Suprapubic skin (tissue), 4 donors: Measurements from ENCODE around the gene APLP2. TPM values are rescaled to one million over a fixed set of nuclear protein-coding genes. Genes with fewer than 3 reads are reported as not detected.

Experiments
- DNase-seq, 2 donors: peaks; one replicate each; pipeline ENCODE4 v3.0.0-alpha.2; 2019; ENCODE audit warnings: low spot score in 2 of 2
- H3K27ac ChIP-seq: fragments of 200-600 bp; sonication (generic); one replicate; pipeline ENCODE4 v1.5.1; 2019
- H3K27me3 ChIP-seq: fragments of 200-600 bp; sonication (generic); one replicate; pipeline ENCODE4 v1.5.1; 2019
- H3K36me3 ChIP-seq: fragments of 200-600 bp; sonication (generic); one replicate; pipeline ENCODE4 v1.5.1; 2019
- H3K4me1 ChIP-seq: fragments of 200-600 bp; sonication (generic); one replicate; pipeline ENCODE4 v1.5.1; 2019
- H3K4me3 ChIP-seq: fragments of 200-600 bp; sonication (generic); one replicate; pipeline ENCODE4 v1.5.1; 2019; ENCODE audit warnings: mild to moderate bottlenecking
- H3K9me3 ChIP-seq: fragments of 200-600 bp; sonication (generic); one replicate; pipeline ENCODE4 v1.5.1; 2019
- EP300 ChIP-seq: sonication (generic); formaldehyde crosslinking; IDR thresholded peaks from one replicate; pipeline ENCODE4 v1.6.1; 2017; ENCODE audit warnings: antibody characterized with exemption
- POLR2A ChIP-seq, 2 donors: fragments of 450-650 bp; IDR thresholded peaks; one replicate each; pipeline ENCODE4 v1.6.1; 2017; ENCODE audit warnings: antibody characterized with exemption in 2 of 2, mild to moderate bottlenecking in 2 of 2, moderate library complexity in 2 of 2
- POLR2AphosphoS5 ChIP-seq, 3 donors: sonication (generic); formaldehyde crosslinking; IDR thresholded peaks; one replicate each; pipeline ENCODE4 v1.6.1; 2017; ENCODE audit warnings: antibody characterized with exemption in 3 of 3
- WGBS: methylation state at CpG from one replicate; pipeline ENCODE4 v1.1.5; 2018; 5-methylcytosine and 5-hydroxymethylcytosine counted together
- total RNA-seq, 4 donors: library from RNA; depleted of rRNA; stranded (reverse); fragments of >200 nt; gene quantifications; one replicate each; pipeline ENCODE4 v1.1.0, GENCODE V29; 2016
- TF ChIP-seq, protein P1 (sequence below), 2 donors: fragments of 200-600 bp in 1 of 2; fragments of 450-650 bp in 1 of 2; sonication (generic) in 1 of 2; IDR thresholded peaks; one replicate each; pipeline ENCODE4 v1.5.1; 2016 to 2019; ENCODE audit warnings: antibody characterized with exemption in 2 of 2, mild to moderate bottlenecking in 1 of 2, moderate library complexity in 1 of 2

Gene APLP2
- total RNA-seq, 4 donors from 2014 or later, result 150 to 237 (median 174) TPM

- no peak overlapping the region for H3K4me3 ChIP-seq
- no peak overlapping the region for H3K27ac ChIP-seq
- WGBS, result 58% methylated on average over 2 of the region's 2 CpGs
- DNase-seq, result no peak
- peaks cover 6% of the 10 kb centered on the region for H3K4me1 ChIP-seq
- TF ChIP-seq POLR2A (IDR thresholded peaks at IDR 0.05) (no peak), POLR2AphosphoS5 (IDR thresholded peaks at IDR 0.05) (no peak), EP300 (no peak)
- TF ChIP-seq, protein P1, sequence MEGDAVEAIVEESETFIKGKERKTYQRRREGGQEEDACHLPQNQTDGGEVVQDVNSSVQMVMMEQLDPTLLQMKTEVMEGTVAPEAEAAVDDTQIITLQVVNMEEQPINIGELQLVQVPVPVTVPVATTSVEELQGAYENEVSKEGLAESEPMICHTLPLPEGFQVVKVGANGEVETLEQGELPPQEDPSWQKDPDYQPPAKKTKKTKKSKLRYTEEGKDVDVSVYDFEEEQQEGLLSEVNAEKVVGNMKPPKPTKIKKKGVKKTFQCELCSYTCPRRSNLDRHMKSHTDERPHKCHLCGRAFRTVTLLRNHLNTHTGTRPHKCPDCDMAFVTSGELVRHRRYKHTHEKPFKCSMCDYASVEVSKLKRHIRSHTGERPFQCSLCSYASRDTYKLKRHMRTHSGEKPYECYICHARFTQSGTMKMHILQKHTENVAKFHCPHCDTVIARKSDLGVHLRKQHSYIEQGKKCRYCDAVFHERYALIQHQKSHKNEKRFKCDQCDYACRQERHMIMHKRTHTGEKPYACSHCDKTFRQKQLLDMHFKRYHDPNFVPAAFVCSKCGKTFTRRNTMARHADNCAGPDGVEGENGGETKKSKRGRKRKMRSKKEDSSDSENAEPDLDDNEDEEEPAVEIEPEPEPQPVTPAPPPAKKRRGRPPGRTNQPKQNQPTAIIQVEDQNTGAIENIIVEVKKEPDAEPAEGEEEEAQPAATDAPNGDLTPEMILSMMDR (IDR thresholded peaks at IDR 0.05), result no peak
- H3K36me3 ChIP-seq, result no peaks in the 10 kb centered on the region
- no peaks in the 10 kb centered on the region for H3K27me3 ChIP-seq
- no peaks in the 10 kb centered on the region for H3K9me3 ChIP-seq
Observed at GRCh38 chr11:130054966-130055365, 14.7 kb upstream of the APLP2 start.

DNA sequence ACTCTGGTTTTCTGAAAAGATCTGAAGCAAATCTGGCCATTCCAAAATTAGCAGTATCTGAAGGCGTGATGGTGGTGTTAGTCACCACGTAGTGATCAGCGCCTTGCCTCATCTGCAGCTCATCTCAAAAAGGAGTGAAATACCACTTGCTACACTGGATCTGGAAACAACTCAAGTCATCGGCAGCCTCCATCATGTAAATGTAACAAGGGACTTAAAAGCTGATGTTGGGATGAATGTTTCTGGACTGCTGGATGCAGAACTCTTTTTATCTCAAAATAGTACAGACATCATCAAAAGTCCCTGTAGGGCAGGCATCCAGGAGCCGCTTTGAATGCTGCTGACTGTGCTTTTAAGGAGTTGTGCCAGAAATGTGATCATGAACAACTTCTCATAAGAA is 14.1 kb upstream of the APLP2 start:
- Histone ChIP-seq H3K4me1 (peaks cover 6% of the 10 kb centered on the region), H3K27me3 (no peaks in the 10 kb centered on the region), H3K9me3 (no peaks in the 10 kb centered on the region), H3K36me3 (no peaks in the 10 kb centered on the region), H3K27ac (no peak overlapping the region), H3K4me3 (no peak overlapping the region)
- DNase-seq, result no peak
- WGBS, result 39% methylated on average over 5 of the region's 5 CpGs
- TF ChIP-seq EP300, result no peak
- TF ChIP-seq, protein P1 (IDR thresholded peaks at IDR 0.05), result no peak
- TF ChIP-seq POLR2A (IDR thresholded peaks at IDR 0.05), result no peak
- no peak for TF ChIP-seq POLR2AphosphoS5 (IDR thresholded peaks at IDR 0.05)

GRCh38 chr11:130061017-130061416 is 8.7 kb upstream of the APLP2 start:
- 83% methylated on average over 1 of the region's 1 CpG for WGBS
- no peaks in the 10 kb centered on the region for H3K36me3 ChIP-seq
- peaks cover 19% of the 10 kb centered on the region for H3K4me1 ChIP-seq
- H3K27ac ChIP-seq, result no peak overlapping the region
- TF ChIP-seq POLR2A (IDR thresholded peaks at IDR 0.05) (no peak), POLR2AphosphoS5 (IDR thresholded peaks at IDR 0.05) (no peak), EP300 (no peak)
- TF ChIP-seq, protein P1 (IDR thresholded peaks at IDR 0.05), result no peak
- H3K4me3 ChIP-seq, result no peak overlapping the region
- no peaks in the 10 kb centered on the region for H3K9me3 ChIP-seq
- DNase-seq, result no peak
- H3K27me3 ChIP-seq, result no peaks in the 10 kb centered on the region

GRCh38 chr11:130062026-130062425 is 7.7 kb upstream of the APLP2 start:
- peaks cover 25% of the 10 kb centered on the region for H3K4me1 ChIP-seq
- H3K4me3 ChIP-seq, result no peak overlapping the region
- no peak for DNase-seq
- H3K27ac ChIP-seq, result no peak overlapping the region
- 50% methylated on average over 4 of the region's 4 CpGs for WGBS
- H3K27me3 ChIP-seq, result no peaks in the 10 kb centered on the region
- no peaks in the 10 kb centered on the region for H3K9me3 ChIP-seq
- no peak for TF ChIP-seq POLR2AphosphoS5 (IDR thresholded peaks at IDR 0.05)
- TF ChIP-seq POLR2A (IDR thresholded peaks at IDR 0.05), result no peak
- TF ChIP-seq, protein P1 (IDR thresholded peaks at IDR 0.05), result no peak
- no peak for TF ChIP-seq EP300
- H3K36me3 ChIP-seq, result no peaks in the 10 kb centered on the region

DNA sequence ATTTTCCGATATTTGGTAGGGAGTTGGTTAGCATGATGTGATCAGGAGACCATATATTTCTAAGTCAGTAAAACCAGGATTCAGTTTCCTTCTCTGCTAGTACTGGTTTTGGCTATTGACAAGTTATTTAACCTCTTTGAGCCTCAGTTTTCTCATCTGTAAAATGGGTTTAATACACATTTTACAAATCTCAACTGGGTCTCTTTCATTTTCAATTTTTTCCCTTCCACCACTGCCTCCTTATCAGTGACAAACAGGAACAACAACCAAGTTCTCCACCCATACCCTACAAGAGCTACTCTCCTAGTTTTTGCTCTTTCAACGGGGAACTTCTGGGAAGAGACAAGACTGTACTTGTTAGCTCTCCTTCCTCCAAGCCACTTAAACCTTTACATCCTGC is 6.2 kb upstream of the APLP2 start:
- peaks cover 33% of the 10 kb centered on the region for H3K4me1 ChIP-seq
- H3K27me3 ChIP-seq, result no peaks in the 10 kb centered on the region
- DNase-seq, result no peak
- H3K36me3 ChIP-seq, result no peaks in the 10 kb centered on the region
- no peak overlapping the region for H3K4me3 ChIP-seq
- TF ChIP-seq, protein P1 (IDR thresholded peaks at IDR 0.05), result no peak
- no peak for TF ChIP-seq POLR2AphosphoS5 (IDR thresholded peaks at IDR 0.05)
- 72% methylated on average over 2 of the region's 2 CpGs for WGBS
- no peak overlapping the region for H3K27ac ChIP-seq
- no peaks in the 10 kb centered on the region for H3K9me3 ChIP-seq
